ENCODE measurements around the gene PTH2R.
"Not testable (repeated sequence)": the region's sequence is repeated elsewhere in the genome, so short reads cannot be mapped to it uniquely, and the experiment has no call there.

Gene PTH2R

GRCh38 chr2:208426412-208427045 lies 19.9 kb downstream of the PTH2R start:
- Mint-ChIP-seq H3K4me1 (ENCODE audit: low read depth in 2 of 2) (no peaks in the 10 kb centered on the region), H3K36me3 (ENCODE audit: insufficient read depth) (no peaks in the 10 kb centered on the region), H3K27ac (no peak overlapping the region), H3K9me3 (no peaks in the 10 kb centered on the region), H3K27me3 (peaks cover 0 to 7% of the 10 kb centered on the region in 2 donors), H3K4me3 (no peak overlapping the region)
- DNase-seq (no peak), ATAC-seq (replicated peaks) (no peak)

GRCh38 chr2:208437755-208438154 lies 31.2 kb downstream of the PTH2R start:
- H3K27me3 Mint-ChIP-seq: peaks cover 6 to 11% of the 10 kb centered on the region in 2 donors
- no peak for ATAC-seq (replicated peaks)
- H3K27ac Mint-ChIP-seq: no peak overlapping the region
- H3K36me3 Mint-ChIP-seq (ENCODE audit: insufficient read depth): no peaks in the 10 kb centered on the region
- no peak for DNase-seq
- H3K9me3 Mint-ChIP-seq: no peaks in the 10 kb centered on the region
- no peaks in the 10 kb centered on the region for H3K4me1 Mint-ChIP-seq (ENCODE audit: low read depth in 2 of 2)
- H3K4me3 Mint-ChIP-seq: no peak overlapping the region

GRCh38 chr2:208440716-208441115 lies 34.1 kb downstream of the PTH2R start:
- ATAC-seq (replicated peaks) (no peak), DNase-seq (no peak)
- Mint-ChIP-seq H3K27me3 (peaks cover 0 to 8% of the 10 kb centered on the region in 2 donors), H3K4me3 (no peak overlapping the region), H3K9me3 (no peaks in the 10 kb centered on the region), H3K27ac (no peak overlapping the region), H3K36me3 (ENCODE audit: insufficient read depth) (no peaks in the 10 kb centered on the region), H3K4me1 (ENCODE audit: low read depth in 2 of 2) (no peaks in the 10 kb centered on the region)

- Mint-ChIP-seq H3K4me3 (no peak overlapping the region), H3K27ac (no peak overlapping the region), H3K27me3 (peaks cover 0 to 2% of the 10 kb centered on the region in 2 donors), H3K4me1 (ENCODE audit: low read depth in 2 of 2) (no peaks in the 10 kb centered on the region), H3K36me3 (ENCODE audit: insufficient read depth) (no peaks in the 10 kb centered on the region), H3K9me3 (no peaks in the 10 kb centered on the region)
- ATAC-seq (replicated peaks) (no peak), DNase-seq (no peak)
Measured at GRCh38 chr2:208441951-208442350, 35.4 kb downstream of the PTH2R start.

- H3K9me3 Mint-ChIP-seq; H3K27me3 Mint-ChIP-seq; ATAC-seq (replicated peaks); DNase-seq; H3K36me3 Mint-ChIP-seq (ENCODE audit: insufficient read depth); H3K27ac Mint-ChIP-seq; H3K4me1 Mint-ChIP-seq (ENCODE audit: low read depth in 2 of 2); H3K4me3 Mint-ChIP-seq: not testable (repeated sequence)
Measured at GRCh38 chr2:208447447-208447846, 40.9 kb downstream of the PTH2R start.

GRCh38 chr2:208451061-208451460 lies 44.5 kb downstream of the PTH2R start:
- no peak overlapping the region for H3K4me3 Mint-ChIP-seq
- H3K9me3 Mint-ChIP-seq: no peaks in the 10 kb centered on the region
- no peaks in the 10 kb centered on the region for H3K4me1 Mint-ChIP-seq (ENCODE audit: low read depth in 2 of 2)
- ATAC-seq (replicated peaks) (no peak), DNase-seq (no peak)
- no peak overlapping the region for H3K27ac Mint-ChIP-seq
- H3K27me3 Mint-ChIP-seq: no peaks in the 10 kb centered on the region
- H3K36me3 Mint-ChIP-seq (ENCODE audit: insufficient read depth): no peaks in the 10 kb centered on the region

GRCh38 chr2:208454861-208455260 lies 48.3 kb downstream of the PTH2R start:
- ATAC-seq (replicated peaks) (no peak), DNase-seq (no peak)
- no peak overlapping the region for H3K4me3 Mint-ChIP-seq
- H3K36me3 Mint-ChIP-seq (ENCODE audit: insufficient read depth): no peaks in the 10 kb centered on the region
- no peak overlapping the region for H3K27ac Mint-ChIP-seq
- H3K9me3 Mint-ChIP-seq: peaks cover 0 to 3% of the 10 kb centered on the region in 2 donors
- no peaks in the 10 kb centered on the region for H3K27me3 Mint-ChIP-seq
- no peaks in the 10 kb centered on the region for H3K4me1 Mint-ChIP-seq (ENCODE audit: low read depth in 2 of 2)

GRCh38 chr2:208463721-208464120 lies 57.1 kb downstream of the PTH2R start:
- Mint-ChIP-seq H3K4me1 (ENCODE audit: low read depth in 2 of 2) (no peaks in the 10 kb centered on the region), H3K9me3 (peaks cover 0 to under 1% of the 10 kb centered on the region in 2 donors), H3K27me3 (peaks cover 3 to 5% of the 10 kb centered on the region in 2 donors)

GRCh38 chr2:208464205-208464604 lies 57.6 kb downstream of the PTH2R start:
- DNase-seq: no peak
- H3K4me3 Mint-ChIP-seq: no peak overlapping the region
- peaks cover 4 to 7% of the 10 kb centered on the region in 2 donors for H3K27me3 Mint-ChIP-seq
- ATAC-seq (replicated peaks): no peak
- no peaks in the 10 kb centered on the region for H3K4me1 Mint-ChIP-seq (ENCODE audit: low read depth in 2 of 2)
- no peaks in the 10 kb centered on the region for H3K9me3 Mint-ChIP-seq
- H3K36me3 Mint-ChIP-seq (ENCODE audit: insufficient read depth): no peaks in the 10 kb centered on the region
- no peak overlapping the region for H3K27ac Mint-ChIP-seq

More at GRCh38 chr2:208463721-208464120, 57.1 kb downstream of the PTH2R start:
- DNase-seq (no peak), ATAC-seq (replicated peaks) (no peak)
- Mint-ChIP-seq H3K36me3 (ENCODE audit: insufficient read depth) (no peaks in the 10 kb centered on the region), H3K27ac (no peak overlapping the region), H3K4me3 (no peak overlapping the region)

GRCh38 chr2:208466151-208466919 lies 59.7 kb downstream of the PTH2R start:
- H3K27ac Mint-ChIP-seq: no peak overlapping the region
- H3K4me1 Mint-ChIP-seq (ENCODE audit: low read depth in 2 of 2): no peaks in the 10 kb centered on the region
- no peaks in the 10 kb centered on the region for H3K9me3 Mint-ChIP-seq
- no peak for ATAC-seq (replicated peaks)
- H3K4me3 Mint-ChIP-seq: no peak overlapping the region
- no peak for DNase-seq
- no peaks in the 10 kb centered on the region for H3K36me3 Mint-ChIP-seq (ENCODE audit: insufficient read depth)
- peaks cover 4 to 7% of the 10 kb centered on the region in 2 donors for H3K27me3 Mint-ChIP-seq

- ATAC-seq (replicated peaks) (no peak), DNase-seq (no peak)
- H3K4me1 Mint-ChIP-seq (ENCODE audit: low read depth in 2 of 2): no peaks in the 10 kb centered on the region
- H3K27ac Mint-ChIP-seq: no peak overlapping the region
- H3K4me3 Mint-ChIP-seq: no peak overlapping the region
- no peaks in the 10 kb centered on the region for H3K9me3 Mint-ChIP-seq
- no peaks in the 10 kb centered on the region for H3K36me3 Mint-ChIP-seq (ENCODE audit: insufficient read depth)
- H3K27me3 Mint-ChIP-seq: peaks cover 4 to 7% of the 10 kb centered on the region in 2 donors
Measured at GRCh38 chr2:208466920-208467298, 60.3 kb downstream of the PTH2R start.

- H3K9me3 Mint-ChIP-seq: no peaks in the 10 kb centered on the region
- DNase-seq: no peak
- no peaks in the 10 kb centered on the region for H3K4me1 Mint-ChIP-seq (ENCODE audit: low read depth in 2 of 2)
- H3K27ac Mint-ChIP-seq: no peak overlapping the region
- no peaks in the 10 kb centered on the region for H3K36me3 Mint-ChIP-seq (ENCODE audit: insufficient read depth)
- no peak overlapping the region for H3K4me3 Mint-ChIP-seq
- no peak for ATAC-seq (replicated peaks)
- H3K27me3 Mint-ChIP-seq: peaks cover 4 to 7% of the 10 kb centered on the region in 2 donors
Measured at GRCh38 chr2:208467564-208467963, 61.0 kb downstream of the PTH2R start.

- Mint-ChIP-seq H3K27me3 (no peaks in the 10 kb centered on the region), H3K4me1 (ENCODE audit: low read depth in 2 of 2) (no peaks in the 10 kb centered on the region), H3K4me3 (no peak overlapping the region), H3K36me3 (ENCODE audit: insufficient read depth) (no peaks in the 10 kb centered on the region), H3K9me3 (peaks cover 0 to 4% of the 10 kb centered on the region in 2 donors), H3K27ac (no peak overlapping the region)
- ATAC-seq (replicated peaks): no peak
- no peak for DNase-seq
Measured at GRCh38 chr2:208477741-208478140, 71.1 kb downstream of the PTH2R start.

- ATAC-seq (replicated peaks): no peak
- peaks cover 0 to 4% of the 10 kb centered on the region in 2 donors for H3K9me3 Mint-ChIP-seq
- H3K27me3 Mint-ChIP-seq: no peaks in the 10 kb centered on the region
- H3K27ac Mint-ChIP-seq: no peak overlapping the region
- H3K36me3 Mint-ChIP-seq (ENCODE audit: insufficient read depth): no peaks in the 10 kb centered on the region
- no peaks in the 10 kb centered on the region for H3K4me1 Mint-ChIP-seq (ENCODE audit: low read depth in 2 of 2)
- H3K4me3 Mint-ChIP-seq: no peak overlapping the region
- no peak for DNase-seq
Measured at GRCh38 chr2:208479342-208479741, 72.8 kb downstream of the PTH2R start.

All from effector memory CD8-positive, alpha-beta T cell (primary cell).